Mucosa of rectum (tissue), 2 donors: ENCODE measurements around the gene LMBR1L.

Source experiments
- H3K27ac ChIP-seq, 2 donors: one replicate each; pipeline ENCODE4 v1.7.0; 2013; ENCODE audit warnings: inconsistent platforms in 2 of 2, low read depth in 2 of 2, low read length in 2 of 2
- H3K27me3 ChIP-seq, 2 donors: one replicate each; pipeline ENCODE4 v1.7.0; 2013; ENCODE audit warnings: low read length in 2 of 2; ENCODE audit not compliant: control insufficient read depth in 2 of 2, insufficient read depth in 2 of 2
- H3K36me3 ChIP-seq, 2 donors: one replicate each; pipeline ENCODE4 v1.7.0; 2013; ENCODE audit warnings: low read length in 2 of 2; ENCODE audit not compliant: control insufficient read depth in 2 of 2, insufficient read depth in 2 of 2
- H3K4me1 ChIP-seq, 2 donors: one replicate each; pipeline ENCODE4 v1.7.0; 2013; ENCODE audit warnings: low read length in 2 of 2, mild to moderate bottlenecking in 1 of 2; ENCODE audit not compliant: control insufficient read depth in 2 of 2, insufficient read depth in 2 of 2
- H3K4me3 ChIP-seq, 2 donors: one replicate each; pipeline ENCODE4 v1.7.0; 2013; ENCODE audit warnings: low read length in 2 of 2
- H3K9ac ChIP-seq, 2 donors: one replicate each; pipeline ENCODE4 v1.7.0; 2013; ENCODE audit warnings: low read length in 2 of 2, low read depth in 1 of 2, mild to moderate bottlenecking in 1 of 2
- H3K9me3 ChIP-seq, 2 donors: one replicate each; pipeline ENCODE4 v1.7.0; 2013; ENCODE audit warnings: low read length in 2 of 2; ENCODE audit not compliant: control insufficient read depth in 2 of 2
- donor health status: healthy.
- donor health status: Normal muscosa, but diverticular disease.

LMBR1L gene

DNA sequence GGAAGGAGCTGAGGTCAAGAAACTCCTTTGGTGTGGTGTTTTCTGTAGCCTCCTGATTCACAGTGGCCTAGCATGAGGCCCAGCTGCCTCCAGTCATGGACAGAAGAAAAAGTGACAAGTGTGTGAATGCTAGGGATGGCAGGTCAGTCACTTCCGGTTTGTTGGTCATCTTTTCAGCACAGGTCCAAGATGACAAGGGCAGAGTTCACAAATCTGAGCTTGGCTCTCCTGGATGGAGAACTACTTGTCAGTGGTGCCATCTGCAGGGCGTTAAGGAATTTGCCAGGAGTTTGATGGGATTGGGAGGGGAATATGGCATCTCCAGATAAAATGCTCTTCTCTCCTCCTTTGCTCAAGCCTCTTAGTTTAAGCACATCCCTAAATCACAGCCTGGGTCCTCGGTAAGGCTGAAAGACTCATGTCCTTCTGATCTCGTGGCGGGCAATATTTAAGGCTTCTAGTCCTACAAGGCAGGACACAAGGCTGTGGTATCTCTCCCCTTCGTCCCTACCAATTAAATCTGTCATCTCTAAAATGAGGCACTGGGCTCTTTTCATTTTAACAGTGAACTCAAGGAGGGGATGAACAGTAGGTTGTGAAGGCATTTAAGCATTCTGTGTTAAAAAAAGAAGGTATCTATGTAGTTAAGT, 10.5 kb upstream of the LMBR1L start:
- no peak overlapping the region for H3K27ac ChIP-seq
- no peaks in the 10 kb centered on the region for H3K4me1 ChIP-seq
- no peaks in the 10 kb centered on the region for H3K9me3 ChIP-seq
- no peaks in the 10 kb centered on the region for H3K36me3 ChIP-seq
- no peak overlapping the region for H3K9ac ChIP-seq
- no peaks in the 10 kb centered on the region for H3K27me3 ChIP-seq
- no peak overlapping the region for H3K4me3 ChIP-seq

DNA sequence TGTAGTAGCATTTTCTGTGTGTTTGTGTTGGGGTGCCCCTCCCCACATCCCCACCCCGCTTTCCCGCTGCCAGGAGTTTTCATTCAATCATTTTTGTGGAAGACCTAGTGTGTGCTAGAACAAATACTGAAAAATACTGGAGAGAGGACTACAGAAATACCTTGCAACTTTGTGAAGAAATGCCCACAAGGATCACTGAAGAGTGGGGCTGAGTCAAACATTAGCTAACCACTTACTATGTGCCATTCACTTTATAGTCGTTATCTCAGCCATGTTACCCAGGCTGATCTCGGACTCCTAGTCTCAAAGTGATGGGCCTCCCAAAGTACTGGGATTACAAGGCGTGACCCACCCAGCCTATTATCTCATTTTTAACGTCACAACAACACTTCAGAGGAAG, 559 bp upstream of the LMBR1L start:
- peak overlapping the region; percentile 90 to 97 for H3K4me3 ChIP-seq
- H3K9me3 ChIP-seq: no peaks in the 10 kb centered on the region
- no peaks in the 10 kb centered on the region for H3K27me3 ChIP-seq
- H3K27ac ChIP-seq: peak overlapping the region; percentile 97 to 98
- peak overlapping the region; percentile 95 to 99 for H3K9ac ChIP-seq
- H3K4me1 ChIP-seq: peaks cover 15 to 18% of the 10 kb centered on the region in 2 donors
- peaks cover 0 to 7% of the 10 kb centered on the region in 2 donors for H3K36me3 ChIP-seq

DNA sequence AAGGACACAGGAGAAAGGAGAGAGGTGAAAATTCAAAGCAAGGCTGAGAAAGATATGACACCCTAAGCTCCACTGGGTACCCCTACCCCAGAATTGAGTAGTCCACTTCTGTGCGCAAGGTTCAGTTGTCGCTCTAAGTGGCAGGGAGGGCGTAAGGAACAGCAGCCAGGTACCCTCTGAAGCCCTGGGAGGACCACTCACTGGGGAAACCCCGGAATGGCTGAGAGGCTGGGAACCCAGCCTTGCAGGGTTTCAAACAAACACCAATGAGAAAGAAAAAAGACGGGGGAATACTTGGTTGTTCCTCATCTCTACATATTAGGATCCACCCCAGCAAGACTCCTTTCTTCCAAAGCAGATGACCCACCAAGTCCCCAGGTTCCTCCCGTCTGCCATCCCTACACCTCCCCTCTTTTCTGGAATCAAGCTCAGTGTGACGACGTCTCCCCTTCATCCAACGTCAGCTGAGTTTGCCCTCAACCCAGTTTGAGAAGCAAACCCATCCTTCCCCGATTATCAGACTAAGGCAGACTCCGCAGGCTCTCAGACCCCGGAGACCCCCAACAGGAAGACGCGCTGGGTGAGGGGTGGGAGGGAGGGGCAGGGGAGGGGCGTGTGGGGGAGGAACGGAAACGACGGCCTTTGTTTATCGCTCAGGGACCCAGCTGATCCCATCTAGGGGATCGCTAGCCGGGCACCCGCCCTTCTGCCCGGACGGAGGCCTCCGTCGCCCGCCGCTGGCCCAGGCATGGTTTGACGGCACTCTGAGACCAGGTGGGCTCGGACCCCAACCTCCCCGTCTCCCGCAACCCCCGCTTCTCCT, 795 bp downstream of the LMBR1L start:
- no peaks in the 10 kb centered on the region for H3K9me3 ChIP-seq
- no peaks in the 10 kb centered on the region for H3K27me3 ChIP-seq
- peak overlapping the region; percentile 95 to 99 for H3K9ac ChIP-seq
- H3K4me1 ChIP-seq: peaks cover 15 to 18% of the 10 kb centered on the region in 2 donors
- peak overlapping the region; percentile 90 to 97 for H3K4me3 ChIP-seq
- peaks cover 12 to 14% of the 10 kb centered on the region in 2 donors for H3K36me3 ChIP-seq
- peak overlapping the region; percentile 97 to 98 for H3K27ac ChIP-seq

DNA sequence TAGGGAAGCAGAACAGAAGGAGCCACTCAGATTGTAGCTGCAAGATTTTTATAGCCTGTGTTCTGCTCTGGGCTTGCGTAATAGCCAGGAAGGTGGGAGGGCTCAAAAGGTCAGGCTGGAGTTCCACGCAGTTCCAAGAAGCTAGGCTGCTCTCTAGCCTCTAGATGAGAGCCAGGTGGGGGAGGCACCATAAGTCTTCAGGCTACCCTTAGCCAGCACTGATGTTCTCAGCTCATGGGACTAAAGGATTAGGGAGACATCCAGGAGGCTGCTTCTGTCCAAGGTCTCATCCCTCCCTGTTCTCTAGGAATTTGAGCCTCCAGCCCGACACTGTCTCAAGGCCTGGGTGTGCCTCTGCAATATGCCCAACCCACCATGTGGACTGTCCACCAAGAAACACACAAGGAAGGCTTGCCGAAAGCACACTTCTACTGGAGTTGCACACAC, 1.7 kb downstream of the LMBR1L start:
- H3K4me1 ChIP-seq: peaks cover 15 to 18% of the 10 kb centered on the region in 2 donors
- H3K36me3 ChIP-seq: peaks cover 15 to 20% of the 10 kb centered on the region in 2 donors
- H3K9me3 ChIP-seq: no peaks in the 10 kb centered on the region
- no peaks in the 10 kb centered on the region for H3K27me3 ChIP-seq
- H3K27ac ChIP-seq: peak overlapping the region; percentile 69 to 97
- H3K9ac ChIP-seq: peak overlapping the region; percentile 53 to 79
- H3K4me3 ChIP-seq: peak overlapping the region; percentile 90 to 97

DNA sequence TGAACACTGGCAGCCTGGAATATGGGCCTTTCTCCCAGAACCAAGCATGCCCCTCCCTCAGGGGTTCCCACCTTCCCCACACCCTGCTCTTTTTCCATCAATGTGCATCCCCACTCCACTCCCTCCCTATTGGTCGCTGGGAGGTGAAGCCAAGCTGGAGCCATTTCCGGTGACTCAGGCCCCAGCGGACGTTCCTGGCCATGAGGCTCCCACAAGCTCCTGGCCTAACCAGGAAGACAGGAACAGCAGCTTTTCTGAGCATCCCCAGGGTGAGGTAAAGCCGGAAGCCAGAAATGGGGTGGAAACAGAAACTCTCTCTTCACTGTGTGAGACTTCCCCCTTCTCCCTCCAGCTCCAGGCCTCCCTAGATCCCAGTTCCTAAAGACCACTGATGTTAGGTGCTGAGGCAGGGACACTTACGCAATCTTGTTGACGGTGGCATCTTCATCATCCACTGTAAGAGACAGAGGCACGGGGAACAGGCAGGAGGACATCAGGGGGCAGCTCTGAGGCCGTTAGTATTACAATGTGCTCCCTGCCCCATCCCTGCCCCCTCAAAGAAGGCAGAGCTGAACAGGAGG, 5.1 kb downstream of the LMBR1L start:
- Histone ChIP-seq H3K27me3 (no peaks in the 10 kb centered on the region), H3K9ac (no peak overlapping the region), H3K4me1 (peaks cover 13 to 15% of the 10 kb centered on the region in 2 donors), H3K36me3 (peaks cover 40 to 51% of the 10 kb centered on the region in 2 donors), H3K9me3 (no peaks in the 10 kb centered on the region), H3K27ac (no peak overlapping the region), H3K4me3 (no peak overlapping the region)

DNA sequence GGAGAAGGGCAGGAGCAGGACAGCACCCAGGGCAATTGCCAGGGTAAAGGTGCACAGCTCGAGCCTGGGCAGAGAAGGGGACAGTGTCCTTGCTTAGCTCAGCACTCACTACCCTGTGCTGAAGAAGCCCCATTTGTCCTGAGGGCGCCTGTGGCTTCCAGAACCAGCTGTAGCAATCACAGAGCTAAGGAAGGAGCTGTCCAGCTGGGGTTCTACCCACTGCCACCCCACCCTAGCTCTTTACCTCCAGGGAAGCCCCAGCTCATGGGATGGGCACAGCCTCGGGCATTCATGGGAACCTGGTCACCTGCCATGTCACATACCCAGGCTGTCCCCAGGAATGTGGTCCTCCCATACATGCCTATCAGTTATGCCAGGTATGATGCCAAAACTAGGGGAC, 5.8 kb downstream of the LMBR1L start:
- Histone ChIP-seq H3K27ac (no peak overlapping the region), H3K9me3 (no peaks in the 10 kb centered on the region), H3K9ac (no peak overlapping the region), H3K36me3 (peaks cover 46 to 59% of the 10 kb centered on the region in 2 donors), H3K27me3 (no peaks in the 10 kb centered on the region), H3K4me1 (peaks cover 13 to 14% of the 10 kb centered on the region in 2 donors), H3K4me3 (no peak overlapping the region)

DNA sequence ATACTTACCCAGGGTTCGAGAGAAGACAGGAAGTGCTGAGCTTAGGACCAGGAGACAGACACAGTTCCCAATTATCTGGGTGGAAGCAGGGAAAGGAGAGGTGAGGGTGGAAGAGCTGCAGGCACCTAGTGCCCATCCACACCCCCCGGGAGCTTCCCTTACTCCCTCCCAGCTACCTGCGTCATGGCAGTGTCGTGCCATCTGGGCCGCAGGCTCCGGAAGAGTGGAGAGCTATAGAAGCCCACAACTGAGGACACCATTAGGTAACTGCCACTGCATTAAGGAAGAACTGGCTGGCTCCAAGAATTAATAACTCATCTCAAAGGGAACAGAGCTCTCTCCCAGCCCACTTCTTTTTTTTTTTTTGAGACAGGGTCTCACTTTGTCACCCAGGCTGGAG, 10.3 kb downstream of the LMBR1L start:
- H3K9ac ChIP-seq: no peak overlapping the region
- no peaks in the 10 kb centered on the region for H3K9me3 ChIP-seq
- no peaks in the 10 kb centered on the region for H3K27me3 ChIP-seq
- peaks cover 46 to 71% of the 10 kb centered on the region in 2 donors for H3K36me3 ChIP-seq
- no peaks in the 10 kb centered on the region for H3K4me1 ChIP-seq
- no peak overlapping the region for H3K4me3 ChIP-seq
- H3K27ac ChIP-seq: no peak overlapping the region

DNA sequence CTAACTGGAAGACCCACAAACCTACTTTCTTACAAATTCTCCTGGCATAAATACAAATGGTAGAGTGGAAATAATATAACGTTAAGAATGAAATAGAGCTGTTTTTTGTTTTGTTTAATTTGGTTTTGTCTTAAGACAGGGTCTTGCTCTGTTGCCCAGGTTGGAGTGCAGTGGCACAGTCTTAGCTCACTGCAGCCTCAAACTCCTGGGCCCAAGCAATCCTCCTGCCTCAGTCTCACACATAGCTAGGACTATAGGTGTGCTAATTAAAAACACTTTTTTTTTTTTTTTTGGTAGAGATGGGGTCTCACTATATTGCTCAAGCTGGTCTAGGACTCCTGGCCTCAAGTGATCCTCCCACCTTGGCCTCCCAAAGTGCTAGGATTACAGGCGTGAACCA, 11.9 kb downstream of the LMBR1L start:
- peaks cover 41 to 56% of the 10 kb centered on the region in 2 donors for H3K36me3 ChIP-seq
- H3K4me1 ChIP-seq: peaks cover 6 to 9% of the 10 kb centered on the region in 2 donors
- no peak overlapping the region for H3K9ac ChIP-seq
- H3K9me3 ChIP-seq: no peaks in the 10 kb centered on the region
- H3K4me3 ChIP-seq: no peak overlapping the region
- peaks cover 9 to 12% of the 10 kb centered on the region in 2 donors for H3K27me3 ChIP-seq
- no peak overlapping the region for H3K27ac ChIP-seq

DNA sequence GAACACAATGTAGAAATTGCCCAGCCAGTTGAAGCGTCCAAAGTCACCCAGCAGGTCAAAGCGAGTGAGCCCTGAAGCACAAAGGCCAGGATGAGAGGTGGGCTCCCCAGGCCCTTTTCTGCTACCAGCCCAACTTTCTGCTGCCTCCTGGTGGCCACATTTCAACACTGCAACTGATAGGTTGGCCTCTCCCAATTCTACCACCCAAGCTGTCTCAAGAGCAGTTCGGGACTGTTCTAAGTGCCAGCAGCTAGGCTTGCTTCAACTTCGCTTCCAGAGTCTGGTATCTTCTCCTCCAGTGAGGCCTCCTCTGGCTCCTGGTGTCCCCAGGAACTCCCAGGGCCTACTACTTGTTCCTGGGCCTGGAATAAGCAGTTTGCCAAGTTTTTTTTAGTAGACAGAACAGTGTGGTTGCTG, 12.6 kb downstream of the LMBR1L start:
- Histone ChIP-seq H3K4me3 (no peak overlapping the region), H3K4me1 (peaks cover 6 to 9% of the 10 kb centered on the region in 2 donors), H3K36me3 (peaks cover 37 to 51% of the 10 kb centered on the region in 2 donors), H3K9me3 (no peaks in the 10 kb centered on the region), H3K27ac (no peak overlapping the region), H3K27me3 (peaks cover 15 to 17% of the 10 kb centered on the region in 2 donors), H3K9ac (no peak overlapping the region)

DNA sequence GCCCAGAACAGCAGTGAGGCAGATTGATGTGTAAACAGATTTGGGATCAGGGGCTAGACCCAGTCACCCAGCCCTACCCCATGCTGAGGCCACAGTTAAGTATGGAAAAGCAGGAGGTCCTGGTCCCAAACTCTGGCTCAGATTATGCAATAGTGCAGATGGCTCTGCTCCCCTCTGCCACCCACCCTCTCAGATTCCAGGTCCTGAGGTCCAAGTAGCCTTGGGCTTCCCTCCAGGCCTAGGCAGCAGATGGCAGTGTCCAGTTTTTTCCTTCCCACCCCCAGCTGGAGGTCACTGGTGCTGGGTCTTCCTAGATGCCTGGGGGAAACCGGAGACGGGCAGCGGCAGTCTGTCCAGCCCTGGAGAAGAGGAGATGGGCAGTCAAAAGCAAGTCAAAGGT, 13.3 kb downstream of the LMBR1L start:
- Histone ChIP-seq H3K36me3 (peaks cover 31 to 45% of the 10 kb centered on the region in 2 donors), H3K9me3 (no peaks in the 10 kb centered on the region), H3K9ac (no peak overlapping the region), H3K27me3 (peaks cover 17 to 22% of the 10 kb centered on the region in 2 donors), H3K27ac (no peak overlapping the region), H3K4me1 (peaks cover 6 to 9% of the 10 kb centered on the region in 2 donors), H3K4me3 (no peak overlapping the region)
